Measurements from ENCODE around the gene UBIAD1.

The UBIAD1 gene

GRCh38 chr1:11311816-11312755, 39.1 kb downstream of the UBIAD1 start:
- no peak for DNase-seq (ENCODE audit: low spot score)

- DNase-seq (ENCODE audit: low spot score), result no peak
Measured at GRCh38 chr1:11314959-11315358, 42.0 kb downstream of the UBIAD1 start.

GRCh38 chr1:11316701-11317100, 43.7 kb downstream of the UBIAD1 start:
- no peak for DNase-seq (ENCODE audit: low spot score)

GRCh38 chr1:11318982-11319381, 46.0 kb downstream of the UBIAD1 start:
- no peak for DNase-seq (ENCODE audit: low spot score)

DNA sequence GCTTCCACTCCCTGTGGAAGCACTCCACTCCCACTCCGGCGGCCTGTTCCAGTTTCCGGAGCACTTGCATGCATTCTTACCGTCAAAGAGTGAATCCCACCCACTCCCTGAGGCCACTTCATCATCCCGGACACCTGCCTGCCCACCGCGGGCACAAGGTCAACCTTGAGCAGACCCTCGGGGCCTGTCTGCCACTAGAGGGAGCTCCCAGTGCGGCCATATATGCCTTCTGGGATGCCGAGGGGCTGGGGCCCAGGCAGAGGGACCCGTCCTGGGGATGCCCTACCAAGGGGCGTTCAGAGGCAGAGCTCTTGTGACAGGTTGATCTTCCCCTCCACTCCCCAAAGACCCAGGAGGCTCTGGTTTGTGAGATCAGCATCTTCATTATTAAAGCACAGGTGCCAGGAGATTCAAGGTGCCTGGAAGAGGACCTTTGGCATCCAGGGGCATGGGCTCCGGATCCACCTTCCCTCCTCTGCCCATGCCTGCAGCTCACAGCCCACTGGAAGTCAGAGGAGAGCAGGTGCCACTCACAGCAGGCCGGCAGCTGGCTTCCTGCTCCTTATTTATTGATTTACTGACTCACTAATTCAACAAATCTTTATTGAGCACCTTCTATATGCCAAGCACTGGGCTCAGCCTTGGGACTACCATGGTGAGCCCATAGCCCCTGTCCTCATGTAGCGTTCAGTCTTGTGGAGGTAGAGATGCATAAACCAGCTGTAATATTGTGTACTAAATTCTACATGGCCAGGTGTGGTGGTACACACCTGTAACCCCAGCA, 47.3 kb downstream of the UBIAD1 start:
- DNase-seq (ENCODE audit: low spot score), result no peak

GRCh38 chr1:11321656-11322491, 48.9 kb downstream of the UBIAD1 start:
- no peak for DNase-seq (ENCODE audit: low spot score)

DNA sequence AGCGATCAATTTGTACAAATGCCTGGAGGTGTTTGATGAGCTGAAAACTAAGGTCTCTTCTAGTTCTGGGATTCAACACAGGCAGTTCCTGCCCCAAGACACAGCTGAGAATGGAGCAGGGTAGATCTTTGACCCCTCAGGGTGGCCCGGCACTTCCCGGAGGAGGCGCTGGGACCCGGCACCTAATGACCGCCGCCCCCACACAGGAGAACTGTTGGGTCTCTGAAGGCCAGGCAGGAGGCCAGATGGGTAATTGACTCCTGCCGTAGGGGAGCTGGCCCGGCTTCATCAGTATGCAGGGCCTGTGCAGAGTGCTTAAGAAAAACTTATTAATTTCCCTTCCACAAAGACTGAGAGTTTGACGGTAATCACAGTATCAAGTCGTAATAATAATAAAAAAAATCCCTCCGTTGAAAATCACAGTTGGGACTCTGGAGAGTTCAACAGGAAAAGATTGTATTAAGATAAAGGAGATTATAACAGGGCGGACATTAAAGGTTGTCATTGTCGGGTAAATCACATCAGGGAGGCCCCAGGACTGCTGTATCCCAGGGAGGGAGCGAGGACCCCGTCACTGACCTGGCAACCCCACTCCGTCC, 51.7 kb downstream of the UBIAD1 start:
- DNase-seq (ENCODE audit: low spot score), result no peak

DNA sequence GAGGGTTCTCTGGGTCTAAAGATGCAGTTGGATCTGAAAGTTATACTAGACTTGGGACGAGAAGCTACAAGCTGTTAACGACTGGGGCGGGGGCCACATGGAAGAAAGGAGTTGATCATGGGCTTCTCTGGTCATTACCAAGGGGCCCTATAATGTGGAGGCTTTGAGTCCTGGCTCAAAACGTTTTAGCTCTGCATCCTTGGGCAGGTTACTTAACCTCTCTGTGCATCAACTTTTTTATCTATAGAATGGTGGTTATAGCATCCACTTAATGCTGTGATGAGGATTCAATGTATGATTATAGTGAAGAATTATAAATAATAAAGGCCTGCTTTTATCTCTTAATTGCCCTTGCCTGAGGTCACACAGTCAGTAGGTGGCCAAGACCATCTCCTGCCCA, 53.1 kb downstream of the UBIAD1 start:
- no peak for DNase-seq (ENCODE audit: low spot score)

DNA sequence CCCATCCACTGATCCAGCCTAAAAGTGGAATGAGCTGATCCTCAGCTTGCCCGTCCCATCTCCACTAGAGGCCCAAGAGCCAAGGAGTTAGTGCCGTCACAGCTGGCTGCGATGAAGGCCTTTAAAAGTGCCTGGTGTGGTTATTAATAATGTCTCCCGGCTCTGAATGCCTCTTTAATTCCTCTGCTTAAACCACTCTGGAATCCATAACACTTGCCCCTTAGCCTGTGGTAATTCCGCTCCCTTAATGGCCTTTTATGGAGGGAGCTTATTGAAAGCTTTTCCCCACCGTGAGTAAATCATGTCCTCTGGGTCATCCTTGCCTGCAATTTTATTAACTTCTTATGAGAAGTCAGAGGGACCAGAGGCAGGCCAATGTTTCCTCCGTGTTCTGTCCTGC, 55.4 kb downstream of the UBIAD1 start:
- DNase-seq (ENCODE audit: low spot score), result no peak

- DNase-seq (ENCODE audit: low spot score), result no peak
Measured at GRCh38 chr1:11330411-11330810, 57.4 kb downstream of the UBIAD1 start.

- no peak for DNase-seq (ENCODE audit: low spot score)
Measured at GRCh38 chr1:11331036-11331944, 58.3 kb downstream of the UBIAD1 start.

- DNase-seq (ENCODE audit: low spot score), result no peak
Measured at GRCh38 chr1:11331945-11332546, 59.0 kb downstream of the UBIAD1 start.

DNA sequence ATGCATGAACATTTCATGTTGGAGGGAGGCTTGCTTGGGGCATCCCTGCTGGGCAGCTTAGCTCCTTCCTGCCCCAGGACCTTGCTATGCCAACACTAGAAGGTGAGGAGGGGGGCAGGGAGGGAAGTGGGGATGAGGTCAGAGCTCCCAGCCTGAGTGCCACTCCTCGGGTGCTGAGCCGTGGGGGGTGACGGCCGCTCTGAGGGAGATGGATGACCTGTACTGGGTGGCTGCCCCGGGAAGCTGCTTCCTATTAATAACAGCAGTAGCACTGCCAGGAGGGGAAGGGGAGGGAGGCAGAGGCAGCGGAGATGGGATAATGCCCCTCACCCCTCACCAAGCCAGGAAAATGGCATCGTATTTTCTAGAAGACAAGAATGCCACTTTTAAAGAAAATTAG, 60.6 kb downstream of the UBIAD1 start:
- no peak for DNase-seq (ENCODE audit: low spot score)

- no peak for DNase-seq (ENCODE audit: low spot score)
Measured at GRCh38 chr1:11334261-11334804, 61.3 kb downstream of the UBIAD1 start.

- DNase-seq (ENCODE audit: low spot score), result no peak
Measured at GRCh38 chr1:11334821-11335220, 61.8 kb downstream of the UBIAD1 start.

GRCh38 chr1:11335417-11336056, 62.5 kb downstream of the UBIAD1 start:
- DNase-seq (ENCODE audit: low spot score), result no peak

DNA sequence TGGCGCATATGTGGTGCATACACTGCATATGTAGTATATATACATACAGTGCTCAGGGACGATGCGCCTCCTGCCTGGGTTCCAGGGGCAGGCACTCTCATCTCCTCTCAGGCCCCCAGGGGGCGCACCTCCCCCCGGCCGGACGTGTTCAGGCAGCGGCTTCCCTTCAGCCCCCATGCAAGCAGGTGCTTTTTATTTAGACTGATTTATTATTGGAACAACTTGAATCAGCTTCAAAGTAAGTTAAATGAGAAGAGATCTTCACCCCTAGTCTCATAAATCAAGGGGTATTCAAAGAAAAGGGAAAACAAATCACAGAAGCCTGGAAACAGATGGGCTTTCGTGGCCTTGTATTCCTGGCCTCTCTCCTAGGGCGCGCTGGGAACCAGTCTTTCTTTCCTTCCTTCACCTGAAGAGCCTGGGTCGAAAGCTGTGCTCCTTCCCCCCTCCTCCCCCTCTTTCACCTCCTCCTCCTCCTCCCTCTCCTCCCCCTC, 64.6 kb downstream of the UBIAD1 start:
- DNase-seq (ENCODE audit: low spot score), result peak; percentile 46
